ENCODE data around the gene FOXR1.
"Not testable (repeated sequence)": the region's sequence is repeated elsewhere in the genome, so short reads cannot be mapped to it uniquely, and the experiment has no call there.

FOXR1 gene

DNA sequence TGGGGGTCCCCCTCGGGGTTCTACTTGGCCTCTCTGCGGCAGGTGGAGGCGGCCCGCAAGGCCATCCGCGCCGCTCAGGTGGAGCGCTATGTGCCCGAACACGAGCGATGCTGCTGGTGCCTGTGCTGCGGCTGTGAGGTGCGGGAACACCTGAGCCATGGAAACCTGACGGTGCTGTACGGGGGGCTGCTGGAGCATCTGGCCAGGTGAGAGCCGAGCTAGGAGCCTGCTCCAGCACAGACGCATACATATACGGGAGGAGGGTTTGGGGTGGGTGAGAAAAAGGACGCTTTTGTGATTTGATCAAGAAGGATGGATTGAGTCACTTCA, 26.8 kb downstream of the FOXR1 start:
- DNase-seq = no peak

DNA sequence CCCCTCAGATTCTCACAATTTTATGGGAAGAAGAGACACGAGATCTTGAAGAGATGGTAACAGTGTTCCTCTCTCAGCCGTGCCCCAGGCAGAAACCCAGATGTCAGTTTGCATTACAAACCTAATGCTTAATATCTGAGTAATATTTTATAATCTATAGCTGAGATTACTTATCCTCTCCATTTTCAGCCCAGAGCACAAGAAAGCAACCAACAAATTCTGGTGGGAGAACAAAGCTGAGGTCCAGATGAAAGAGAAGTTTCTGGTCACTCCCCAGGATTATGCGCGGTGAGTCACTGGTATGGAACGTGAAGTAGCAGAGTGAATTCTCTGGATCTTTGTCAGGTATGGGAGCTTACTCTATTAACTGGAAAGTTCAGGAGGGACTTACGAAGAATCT, 27.3 kb downstream of the FOXR1 start:
- DNase-seq = peak; percentile 16

DNA sequence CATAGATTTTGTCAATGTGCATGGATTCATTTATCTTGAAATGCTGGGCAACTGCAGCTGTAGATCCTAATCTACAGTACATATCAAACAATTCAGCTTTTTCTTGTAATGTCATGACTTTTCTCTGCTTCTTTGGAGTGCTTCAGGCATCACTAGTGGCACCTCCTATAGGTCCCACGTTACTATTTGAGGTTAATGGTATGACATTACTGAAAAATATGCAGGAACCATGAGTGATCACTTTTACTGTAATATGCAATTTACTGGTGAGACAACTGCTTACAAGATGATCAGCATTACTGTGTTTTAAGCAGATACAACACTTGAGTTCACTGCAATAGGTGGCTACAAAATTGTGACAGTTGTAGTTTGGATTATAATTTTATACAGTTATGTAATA, 29.3 kb downstream of the FOXR1 start:
- DNase-seq = no peak

GRCh38 chr11:119006656-119007055, 35.1 kb downstream of the FOXR1 start:
- DNase-seq = no peak

- no peak for DNase-seq
These were observed 40.0 kb downstream of the FOXR1 start for GRCh38 chr11:119011476-119012053.

GRCh38 chr11:119012629-119013170, 41.1 kb downstream of the FOXR1 start:
- DNase-seq = no peak

DNA sequence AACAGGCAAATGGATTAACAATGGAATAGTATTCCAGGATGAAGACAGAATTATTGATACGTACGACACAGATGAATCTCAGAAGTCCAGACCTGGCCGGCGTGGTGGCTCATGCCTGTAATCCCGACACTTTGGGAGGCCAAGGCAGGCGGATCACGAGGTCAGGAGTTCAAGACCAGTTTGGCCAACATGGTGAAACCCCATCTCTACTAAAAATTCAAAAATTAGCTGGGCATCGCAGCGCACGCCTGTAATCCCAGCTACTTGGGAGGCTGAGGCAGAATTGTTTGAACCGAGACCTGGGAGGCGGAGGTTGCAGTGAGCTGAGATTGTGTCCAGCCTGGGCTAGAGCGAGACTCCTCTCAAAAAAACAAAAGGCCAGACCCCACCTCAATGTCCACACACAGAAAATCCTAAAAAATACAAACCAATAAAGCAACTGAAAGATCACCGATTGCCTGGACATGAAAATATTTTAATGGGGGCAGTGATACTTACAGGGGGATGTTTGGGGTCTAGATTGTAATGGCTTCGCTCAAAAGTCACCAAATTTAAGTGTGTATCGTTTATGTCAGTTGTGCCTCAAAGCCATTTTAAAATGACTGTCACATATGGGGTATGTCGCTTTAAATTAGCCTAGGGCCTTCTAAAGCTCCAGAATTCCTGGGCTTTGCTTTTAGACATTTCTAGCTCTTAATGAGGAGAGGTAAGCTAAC, 42.8 kb downstream of the FOXR1 start:
- DNase-seq = no peak

DNA sequence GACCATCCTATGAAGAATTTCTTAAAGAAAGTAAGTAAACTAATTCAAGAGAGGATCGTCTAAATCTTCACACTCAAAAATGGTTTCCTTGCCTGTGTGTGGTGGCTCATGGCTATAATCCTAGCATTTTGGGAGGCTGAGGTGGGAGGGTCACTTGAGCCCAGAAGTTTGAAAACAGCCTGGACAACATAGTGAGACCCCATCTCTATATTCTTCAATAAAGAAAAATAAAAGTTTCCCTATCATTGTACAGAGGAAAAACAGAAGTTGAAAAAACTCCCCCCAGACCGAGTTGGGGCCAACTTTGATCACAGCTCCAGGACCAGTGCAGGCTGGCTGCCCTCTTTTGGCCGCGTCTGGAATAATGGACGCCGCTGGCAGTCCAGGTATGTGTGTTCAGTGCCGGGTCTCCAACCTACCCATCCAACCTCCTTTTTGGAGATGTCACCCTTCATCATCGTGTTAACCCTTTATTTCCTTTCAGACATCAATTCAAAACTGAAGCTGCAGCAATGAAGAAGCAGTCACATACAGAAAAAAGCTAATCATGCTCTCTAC, 43.6 kb downstream of the FOXR1 start:
- DNase-seq = no peak

- no peak for DNase-seq
These were observed 44.9 kb downstream of the FOXR1 start for GRCh38 chr11:119016216-119017009.

- DNase-seq = not testable (repeated sequence)
These were observed 45.8 kb downstream of the FOXR1 start for GRCh38 chr11:119017377-119017776.

- DNase-seq = peak; percentile 83
These were observed 46.7 kb downstream of the FOXR1 start, which contains the start of the genes RPS25 and TRAPPC4 for GRCh38 chr11:119018074-119018938. TSS of gene RPS25 (minus strand) at chr11:119018343. CDS start at chr11:119018284, 59 bp downstream. TSS of gene TRAPPC4 (plus strand) at chr11:119018766. CDS start at chr11:119018796, 30 bp downstream.

GRCh38 chr11:119019996-119020395, 48.4 kb downstream of the FOXR1 start:
- DNase-seq = no peak

GRCh38 chr11:119021631-119022030, 50.1 kb downstream of the FOXR1 start:
- DNase-seq = no peak

- DNase-seq = no peak
These were observed 52.2 kb downstream of the FOXR1 start for GRCh38 chr11:119023741-119024140.

GRCh38 chr11:119024430-119025098, 53.0 kb downstream of the FOXR1 start:
- no peak for DNase-seq

DNA sequence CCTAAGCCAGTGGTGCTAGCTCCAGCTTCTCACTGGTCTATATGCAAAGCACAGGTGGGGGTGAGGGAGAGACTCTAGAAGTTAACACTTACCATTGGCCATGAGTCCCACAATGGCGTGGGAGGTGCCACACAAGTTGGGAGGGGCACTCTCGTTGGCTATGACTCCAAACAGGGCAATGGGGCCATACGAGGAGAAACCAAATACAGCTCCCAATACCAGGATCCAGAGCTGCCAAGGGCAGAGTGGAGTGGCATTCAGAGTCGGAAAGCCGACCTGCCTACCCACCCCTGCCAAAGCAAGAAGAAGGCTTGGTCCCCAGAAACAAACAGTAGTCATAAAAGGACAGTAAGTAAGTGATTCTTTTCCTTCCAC, 53.5 kb downstream of the FOXR1 start:
- no peak for DNase-seq

GRCh38 chr11:119025541-119025940, 54.0 kb downstream of the FOXR1 start:
- DNase-seq = no peak

- DNase-seq = no peak
These were observed 54.6 kb downstream of the FOXR1 start for GRCh38 chr11:119025978-119026766.

GRCh38 chr11:119026970-119027369, 55.4 kb downstream of the FOXR1 start:
- no peak for DNase-seq

DNA sequence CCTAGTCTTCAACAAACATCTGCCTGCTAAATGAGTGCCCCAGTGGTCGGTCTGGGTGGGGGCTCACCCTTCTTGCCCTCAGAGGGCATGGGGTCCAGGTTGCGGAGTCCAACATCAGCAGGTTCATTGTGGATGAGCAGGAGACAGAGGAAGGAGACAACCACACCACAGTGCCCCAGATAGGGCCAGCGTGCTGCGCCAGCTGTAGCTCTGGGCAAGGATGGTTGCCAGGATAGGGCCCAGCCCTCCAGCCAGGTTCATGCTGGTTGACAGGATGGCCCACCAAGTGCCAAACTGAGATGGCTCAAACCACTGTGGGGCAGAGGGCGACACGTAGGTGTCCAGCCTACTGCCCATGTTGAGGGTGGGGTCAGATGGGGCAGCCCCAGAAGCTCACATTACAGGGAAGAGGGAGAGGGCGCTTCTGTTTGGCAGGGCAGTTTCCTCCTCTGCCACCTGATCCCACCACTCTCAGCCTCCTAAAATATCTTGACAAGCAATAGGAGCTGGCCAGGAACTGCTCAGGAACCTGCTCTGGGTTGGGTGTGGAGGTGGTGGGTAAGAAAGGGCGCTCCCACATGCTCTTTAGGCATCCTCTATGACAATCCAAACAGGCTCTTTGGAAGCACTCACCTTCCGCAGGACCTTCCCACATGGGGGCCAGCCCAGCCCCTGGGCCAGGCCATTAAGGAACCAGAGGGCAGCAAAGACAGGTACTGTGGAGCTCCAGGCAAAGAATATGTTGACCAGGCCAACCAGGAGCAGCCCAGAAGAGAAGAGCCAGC, 56.2 kb downstream of the FOXR1 start:
- DNase-seq = no peak
